ENCODE data around the gene BIN1. TPM values are rescaled to one million over a fixed set of nuclear protein-coding genes. Genes with fewer than 3 reads are reported as not detected.
A peak's percentile ranks its signal among the peaks of the same experiment; 100 is the strongest.

The BIN1 gene
- polyA plus RNA-seq, 1 donor from 2014 or later, result 61.9 TPM

DNA sequence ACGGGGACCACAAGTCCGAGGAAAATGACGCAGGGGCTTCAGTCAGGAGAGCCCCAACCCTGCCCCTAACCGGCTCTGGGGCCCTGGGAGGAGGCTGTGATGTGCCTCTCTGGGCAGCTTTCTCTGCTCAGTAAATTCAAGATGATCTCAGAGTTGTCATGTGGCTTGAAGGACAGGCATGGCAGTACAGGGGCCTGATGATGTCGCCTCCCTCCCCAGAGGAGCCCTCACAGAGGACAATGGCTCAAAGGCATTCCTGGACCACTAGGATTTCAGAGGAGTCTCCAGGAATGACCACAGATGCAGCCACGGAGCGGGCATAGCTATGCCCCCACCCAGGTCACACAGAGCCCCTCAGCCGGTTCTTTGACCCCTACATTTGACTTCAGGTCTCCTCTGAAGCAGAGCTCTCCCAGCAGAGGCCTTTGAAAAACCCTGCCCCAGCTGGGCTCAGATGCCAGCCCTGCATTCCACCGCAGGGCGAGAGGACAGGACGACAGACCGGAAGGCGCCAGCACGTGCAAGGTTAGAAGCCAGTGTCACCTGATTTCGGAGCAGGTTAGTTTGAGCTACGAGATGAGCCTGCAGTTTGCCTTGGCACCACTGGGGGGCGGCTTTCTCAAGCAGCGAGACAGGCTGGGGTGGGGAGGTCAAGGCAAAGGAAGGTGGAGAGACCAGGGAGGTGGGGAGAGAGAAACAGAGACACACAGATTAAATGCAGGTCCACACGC lies 39.2 kb downstream of the BIN1 start:
- H3K9ac ChIP-seq (ENCODE audit: low read length), result no peak overlapping the region
- H3K4me3 ChIP-seq (ENCODE audit: low read length), result no peak overlapping the region
- TF ChIP-seq, protein P1, sequence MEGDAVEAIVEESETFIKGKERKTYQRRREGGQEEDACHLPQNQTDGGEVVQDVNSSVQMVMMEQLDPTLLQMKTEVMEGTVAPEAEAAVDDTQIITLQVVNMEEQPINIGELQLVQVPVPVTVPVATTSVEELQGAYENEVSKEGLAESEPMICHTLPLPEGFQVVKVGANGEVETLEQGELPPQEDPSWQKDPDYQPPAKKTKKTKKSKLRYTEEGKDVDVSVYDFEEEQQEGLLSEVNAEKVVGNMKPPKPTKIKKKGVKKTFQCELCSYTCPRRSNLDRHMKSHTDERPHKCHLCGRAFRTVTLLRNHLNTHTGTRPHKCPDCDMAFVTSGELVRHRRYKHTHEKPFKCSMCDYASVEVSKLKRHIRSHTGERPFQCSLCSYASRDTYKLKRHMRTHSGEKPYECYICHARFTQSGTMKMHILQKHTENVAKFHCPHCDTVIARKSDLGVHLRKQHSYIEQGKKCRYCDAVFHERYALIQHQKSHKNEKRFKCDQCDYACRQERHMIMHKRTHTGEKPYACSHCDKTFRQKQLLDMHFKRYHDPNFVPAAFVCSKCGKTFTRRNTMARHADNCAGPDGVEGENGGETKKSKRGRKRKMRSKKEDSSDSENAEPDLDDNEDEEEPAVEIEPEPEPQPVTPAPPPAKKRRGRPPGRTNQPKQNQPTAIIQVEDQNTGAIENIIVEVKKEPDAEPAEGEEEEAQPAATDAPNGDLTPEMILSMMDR (IDR thresholded peaks at IDR 0.05; ENCODE audit: poor library complexity, severe bottlenecking), result peak; percentile 64
- peak; percentile 59 for TF ChIP-seq RAD21 (conservative IDR thresholded peaks at IDR 0.05)
- no peak for TF ChIP-seq TAF1 (IDR thresholded peaks at IDR 0.05; ENCODE audit: low read depth)
- no peak for TF ChIP-seq EP300 (conservative IDR thresholded peaks at IDR 0.05; ENCODE audit: poor library complexity, severe bottlenecking)
- no peak for TF ChIP-seq EZH2 (IDR thresholded peaks at IDR 0.05; ENCODE audit: borderline replicate concordance, insufficient read depth, low read length, poor library complexity, severe bottlenecking)
- TF ChIP-seq SMC3 (conservative IDR thresholded peaks at IDR 0.05; ENCODE audit: poor library complexity), result peak; percentile 67
- TF ChIP-seq, protein P2, sequence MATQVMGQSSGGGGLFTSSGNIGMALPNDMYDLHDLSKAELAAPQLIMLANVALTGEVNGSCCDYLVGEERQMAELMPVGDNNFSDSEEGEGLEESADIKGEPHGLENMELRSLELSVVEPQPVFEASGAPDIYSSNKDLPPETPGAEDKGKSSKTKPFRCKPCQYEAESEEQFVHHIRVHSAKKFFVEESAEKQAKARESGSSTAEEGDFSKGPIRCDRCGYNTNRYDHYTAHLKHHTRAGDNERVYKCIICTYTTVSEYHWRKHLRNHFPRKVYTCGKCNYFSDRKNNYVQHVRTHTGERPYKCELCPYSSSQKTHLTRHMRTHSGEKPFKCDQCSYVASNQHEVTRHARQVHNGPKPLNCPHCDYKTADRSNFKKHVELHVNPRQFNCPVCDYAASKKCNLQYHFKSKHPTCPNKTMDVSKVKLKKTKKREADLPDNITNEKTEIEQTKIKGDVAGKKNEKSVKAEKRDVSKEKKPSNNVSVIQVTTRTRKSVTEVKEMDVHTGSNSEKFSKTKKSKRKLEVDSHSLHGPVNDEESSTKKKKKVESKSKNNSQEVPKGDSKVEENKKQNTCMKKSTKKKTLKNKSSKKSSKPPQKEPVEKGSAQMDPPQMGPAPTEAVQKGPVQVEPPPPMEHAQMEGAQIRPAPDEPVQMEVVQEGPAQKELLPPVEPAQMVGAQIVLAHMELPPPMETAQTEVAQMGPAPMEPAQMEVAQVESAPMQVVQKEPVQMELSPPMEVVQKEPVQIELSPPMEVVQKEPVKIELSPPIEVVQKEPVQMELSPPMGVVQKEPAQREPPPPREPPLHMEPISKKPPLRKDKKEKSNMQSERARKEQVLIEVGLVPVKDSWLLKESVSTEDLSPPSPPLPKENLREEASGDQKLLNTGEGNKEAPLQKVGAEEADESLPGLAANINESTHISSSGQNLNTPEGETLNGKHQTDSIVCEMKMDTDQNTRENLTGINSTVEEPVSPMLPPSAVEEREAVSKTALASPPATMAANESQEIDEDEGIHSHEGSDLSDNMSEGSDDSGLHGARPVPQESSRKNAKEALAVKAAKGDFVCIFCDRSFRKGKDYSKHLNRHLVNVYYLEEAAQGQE (IDR thresholded peaks at IDR 0.05; ENCODE audit: borderline replicate concordance), result no peak

DNA sequence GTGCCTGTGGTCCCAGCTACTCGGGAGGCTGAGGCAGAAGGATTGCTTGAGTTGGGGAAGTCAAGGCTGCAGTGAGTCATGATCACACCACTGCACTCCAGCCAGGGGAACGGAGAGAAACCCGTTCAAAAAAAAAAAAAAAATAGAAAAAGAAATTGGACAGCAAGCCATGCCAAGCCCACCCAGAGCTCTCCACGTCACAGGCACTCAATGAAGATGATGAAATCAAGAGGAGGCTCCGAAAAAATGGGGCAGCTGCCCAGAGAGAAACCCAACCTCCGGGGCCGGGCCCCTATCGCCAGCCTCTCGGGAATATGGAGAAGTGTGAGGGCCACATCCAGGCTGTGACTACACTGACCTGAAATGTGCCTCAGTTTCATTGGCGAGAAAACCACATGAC lies 40.0 kb downstream of the BIN1 start:
- Histone ChIP-seq H3K4me2 (ENCODE audit: low read length) (no peak overlapping the region), H3K4me3 (ENCODE audit: low read length) (no peak overlapping the region), H3F3A (ENCODE audit: insufficient read depth, low read length, poor library complexity, severe bottlenecking) (no peaks in the 10 kb centered on the region), H3K9ac (ENCODE audit: low read length) (no peak overlapping the region), H2AFZ (ENCODE audit: low read depth, low read length) (no peak overlapping the region), H3K9me2 (ENCODE audit: insufficient read depth, low read length) (no peaks in the 10 kb centered on the region), H3K27me3 (ENCODE audit: insufficient read depth, low read depth, low read length) (no peaks in the 10 kb centered on the region), H3K36me3 (ENCODE audit: insufficient read depth, low read length) (no peaks in the 10 kb centered on the region), H3K79me2 (replicated peaks; ENCODE audit: insufficient read depth, low read length) (no peaks in the 10 kb centered on the region), H3K9me3 (ENCODE audit: low read length) (no peaks in the 10 kb centered on the region), H4K20me1 (ENCODE audit: insufficient read depth) (no peaks in the 10 kb centered on the region), H3K27ac (ENCODE audit: low read length) (no peak overlapping the region)
- no peak for TF ChIP-seq MXI1 (conservative IDR thresholded peaks at IDR 0.05; ENCODE audit: poor library complexity, severe bottlenecking)

More for the DNA sequence above, 39.2 kb downstream of the BIN1 start:
- no peaks in the 10 kb centered on the region for H3K27me3 ChIP-seq (ENCODE audit: insufficient read depth, low read depth, low read length)
- H3K4me2 ChIP-seq (ENCODE audit: low read length), result no peak overlapping the region
- H3K9me3 ChIP-seq (ENCODE audit: low read length), result no peaks in the 10 kb centered on the region
- no peaks in the 10 kb centered on the region for H3K9me2 ChIP-seq (ENCODE audit: insufficient read depth, low read length)
- no peaks in the 10 kb centered on the region for H3K79me2 ChIP-seq (replicated peaks; ENCODE audit: insufficient read depth, low read length)
- H3F3A ChIP-seq (ENCODE audit: insufficient read depth, low read length, poor library complexity, severe bottlenecking), result no peaks in the 10 kb centered on the region
- H4K20me1 ChIP-seq (ENCODE audit: insufficient read depth), result no peaks in the 10 kb centered on the region
- H3K27ac ChIP-seq (ENCODE audit: low read length), result no peak overlapping the region
- no peaks in the 10 kb centered on the region for H3K36me3 ChIP-seq (ENCODE audit: insufficient read depth, low read length)
- no peak overlapping the region for H2AFZ ChIP-seq (ENCODE audit: low read depth, low read length)
